GM12892 (cell line): Measurements from ENCODE around the gene ZBTB16.

Experiments
- POLR2A ChIP-seq: IDR thresholded peaks from 2 replicates; pipeline ENCODE4 v1.6.1; 2011; ENCODE audit warnings: low read depth, low read length, control low read depth
- TAF1 ChIP-seq: IDR thresholded peaks from 2 replicates; pipeline ENCODE4 v1.6.1; 2011; ENCODE audit warnings: low read depth, mild to moderate bottlenecking, control low read depth, low read length, borderline replicate concordance

- TF ChIP-seq POLR2A (no peak), TAF1 (no peak)
Measured at GRCh38 chr11:114011443-114011842, 48.1 kb upstream of the ZBTB16 start.
